ENCODE data around the gene SH3BP5.

GRCh38 chr3:15319136-15319535 lies 13.2 kb downstream of the SH3BP5 start:
- TF ChIP-seq TEAD4 (IDR thresholded peaks at IDR 0.05) (no peak), YY1 (IDR thresholded peaks at IDR 0.05; ENCODE audit: low read depth) (no peak), CEBPB (IDR thresholded peaks at IDR 0.05) (no peak), EGR1 (IDR thresholded peaks at IDR 0.05) (no peak), REST (IDR thresholded peaks at IDR 0.05; ENCODE audit: low read depth) (no peak), RAD21 (IDR thresholded peaks at IDR 0.05; ENCODE audit: low read depth) (no peak), EP300 (IDR thresholded peaks at IDR 0.05; ENCODE audit: borderline replicate concordance) (no peak), NFIC (IDR thresholded peaks at IDR 0.05) (no peak)

Measured in Ishikawa (cell line).